ENCODE results near the gene THSD4.
"Not testable (repeated sequence)": the region's sequence is repeated elsewhere in the genome, so short reads cannot be mapped to it uniquely, and the experiment has no call there.

THSD4 gene

GRCh38 chr15:71436854-71437253 is 321.6 kb downstream of the THSD4 start:
- H3K9ac ChIP-seq (ENCODE audit: insufficient read length) = no peak overlapping the region
- H3K4me3 ChIP-seq = no peak overlapping the region
- H3K27ac ChIP-seq = no peak overlapping the region
- no peak for DNase-seq (ENCODE audit: low read depth, low spot score)
- no peaks in the 10 kb centered on the region for H3K36me3 ChIP-seq (ENCODE audit: insufficient read depth, low read length)
- TF ChIP-seq FOXP2 (optimal IDR thresholded peaks at IDR 0.05; ENCODE audit: control extremely low read depth, extremely low read length, insufficient read depth) (no peak), EZH2 (IDR thresholded peaks at IDR 0.05) (no peak), POLR2AphosphoS5 (IDR thresholded peaks at IDR 0.05; ENCODE audit: borderline replicate concordance, low read depth, low read length) (no peak)
- no peaks in the 10 kb centered on the region for H3K9me3 ChIP-seq (ENCODE audit: low read depth, low read length)

GRCh38 chr15:71437404-71437803 is 322.1 kb downstream of the THSD4 start:
- H3K27ac ChIP-seq = no peak overlapping the region
- no peaks in the 10 kb centered on the region for H3K36me3 ChIP-seq (ENCODE audit: insufficient read depth, low read length)
- H3K9me3 ChIP-seq (ENCODE audit: low read depth, low read length) = no peaks in the 10 kb centered on the region
- TF ChIP-seq EZH2 (IDR thresholded peaks at IDR 0.05) = no peak
- TF ChIP-seq POLR2AphosphoS5 (IDR thresholded peaks at IDR 0.05; ENCODE audit: borderline replicate concordance, low read depth, low read length) = no peak
- TF ChIP-seq FOXP2 (optimal IDR thresholded peaks at IDR 0.05; ENCODE audit: control extremely low read depth, extremely low read length, insufficient read depth) = no peak
- no peak overlapping the region for H3K9ac ChIP-seq (ENCODE audit: insufficient read length)
- no peak for DNase-seq (ENCODE audit: low read depth, low spot score)
- no peak overlapping the region for H3K4me3 ChIP-seq

- TF ChIP-seq POLR2AphosphoS5 (IDR thresholded peaks at IDR 0.05; ENCODE audit: borderline replicate concordance, low read depth, low read length) (no peak), FOXP2 (optimal IDR thresholded peaks at IDR 0.05; ENCODE audit: control extremely low read depth, extremely low read length, insufficient read depth) (no peak), EZH2 (IDR thresholded peaks at IDR 0.05) (no peak)
- Histone ChIP-seq H3K9me3 (ENCODE audit: low read depth, low read length) (no peaks in the 10 kb centered on the region), H3K4me3 (no peak overlapping the region), H3K9ac (ENCODE audit: insufficient read length) (no peak overlapping the region), H3K27ac (no peak overlapping the region), H3K36me3 (ENCODE audit: insufficient read depth, low read length) (no peaks in the 10 kb centered on the region)
- DNase-seq (ENCODE audit: low read depth, low spot score) = no peak
Measured at GRCh38 chr15:71437919-71438318, 322.6 kb downstream of the THSD4 start.

- not testable (repeated sequence) for H3K27ac ChIP-seq; DNase-seq (ENCODE audit: low read depth, low spot score); H3K9me3 ChIP-seq (ENCODE audit: low read depth, low read length); H3K4me3 ChIP-seq; H3K36me3 ChIP-seq (ENCODE audit: insufficient read depth, low read length); H3K9ac ChIP-seq (ENCODE audit: insufficient read length)
Measured at GRCh38 chr15:71439478-71439877, 324.2 kb downstream of the THSD4 start.

- Histone ChIP-seq H3K27ac (no peak overlapping the region), H3K4me3 (no peak overlapping the region), H3K9me3 (ENCODE audit: low read depth, low read length) (no peaks in the 10 kb centered on the region), H3K9ac (ENCODE audit: insufficient read length) (no peak overlapping the region), H3K36me3 (ENCODE audit: insufficient read depth, low read length) (no peaks in the 10 kb centered on the region)
- TF ChIP-seq EZH2 (IDR thresholded peaks at IDR 0.05) (no peak), FOXP2 (optimal IDR thresholded peaks at IDR 0.05; ENCODE audit: control extremely low read depth, extremely low read length, insufficient read depth) (no peak), POLR2AphosphoS5 (IDR thresholded peaks at IDR 0.05; ENCODE audit: borderline replicate concordance, low read depth, low read length) (no peak)
- DNase-seq (ENCODE audit: low read depth, low spot score) = peak; percentile 61
Measured at GRCh38 chr15:71440489-71441110, 325.3 kb downstream of the THSD4 start.

GRCh38 chr15:71443538-71443937 is 328.3 kb downstream of the THSD4 start:
- TF ChIP-seq EZH2 (IDR thresholded peaks at IDR 0.05) (no peak), FOXP2 (optimal IDR thresholded peaks at IDR 0.05; ENCODE audit: control extremely low read depth, extremely low read length, insufficient read depth) (no peak), POLR2AphosphoS5 (IDR thresholded peaks at IDR 0.05; ENCODE audit: borderline replicate concordance, low read depth, low read length) (no peak)
- no peak overlapping the region for H3K27ac ChIP-seq
- H3K9me3 ChIP-seq (ENCODE audit: low read depth, low read length) = no peaks in the 10 kb centered on the region
- no peaks in the 10 kb centered on the region for H3K36me3 ChIP-seq (ENCODE audit: insufficient read depth, low read length)
- DNase-seq (ENCODE audit: low read depth, low spot score) = peak; percentile 8
- no peak overlapping the region for H3K9ac ChIP-seq (ENCODE audit: insufficient read length)
- no peak overlapping the region for H3K4me3 ChIP-seq

GRCh38 chr15:71444032-71444810 is 328.9 kb downstream of the THSD4 start:
- no peak for DNase-seq (ENCODE audit: low read depth, low spot score)
- Histone ChIP-seq H3K4me3 (no peak overlapping the region), H3K9ac (ENCODE audit: insufficient read length) (no peak overlapping the region), H3K27ac (no peak overlapping the region), H3K9me3 (ENCODE audit: low read depth, low read length) (no peaks in the 10 kb centered on the region), H3K36me3 (ENCODE audit: insufficient read depth, low read length) (no peaks in the 10 kb centered on the region)
- TF ChIP-seq FOXP2 (optimal IDR thresholded peaks at IDR 0.05; ENCODE audit: control extremely low read depth, extremely low read length, insufficient read depth) (no peak), EZH2 (IDR thresholded peaks at IDR 0.05) (no peak), POLR2AphosphoS5 (IDR thresholded peaks at IDR 0.05; ENCODE audit: borderline replicate concordance, low read depth, low read length) (no peak)

- Histone ChIP-seq H3K9me3 (ENCODE audit: low read depth, low read length) (no peaks in the 10 kb centered on the region), H3K4me3 (no peak overlapping the region), H3K9ac (ENCODE audit: insufficient read length) (no peak overlapping the region), H3K27ac (no peak overlapping the region), H3K36me3 (ENCODE audit: insufficient read depth, low read length) (no peaks in the 10 kb centered on the region)
- DNase-seq (ENCODE audit: low read depth, low spot score) = no peak
- TF ChIP-seq EZH2 (IDR thresholded peaks at IDR 0.05) (no peak), POLR2AphosphoS5 (IDR thresholded peaks at IDR 0.05; ENCODE audit: borderline replicate concordance, low read depth, low read length) (no peak), FOXP2 (optimal IDR thresholded peaks at IDR 0.05; ENCODE audit: control extremely low read depth, extremely low read length, insufficient read depth) (no peak)
Measured at GRCh38 chr15:71444866-71445590, 329.8 kb downstream of the THSD4 start.

Data from SK-N-MC (cell line).